NCI-H1436 (cell line): Measurements from ENCODE around the gene ITGA6.

Experiments used
- DNase-seq: peaks from one replicate; lab custom pipeline; 2025; lab: John Stamatoyannopoulos, UW

The ITGA6 gene

DNA sequence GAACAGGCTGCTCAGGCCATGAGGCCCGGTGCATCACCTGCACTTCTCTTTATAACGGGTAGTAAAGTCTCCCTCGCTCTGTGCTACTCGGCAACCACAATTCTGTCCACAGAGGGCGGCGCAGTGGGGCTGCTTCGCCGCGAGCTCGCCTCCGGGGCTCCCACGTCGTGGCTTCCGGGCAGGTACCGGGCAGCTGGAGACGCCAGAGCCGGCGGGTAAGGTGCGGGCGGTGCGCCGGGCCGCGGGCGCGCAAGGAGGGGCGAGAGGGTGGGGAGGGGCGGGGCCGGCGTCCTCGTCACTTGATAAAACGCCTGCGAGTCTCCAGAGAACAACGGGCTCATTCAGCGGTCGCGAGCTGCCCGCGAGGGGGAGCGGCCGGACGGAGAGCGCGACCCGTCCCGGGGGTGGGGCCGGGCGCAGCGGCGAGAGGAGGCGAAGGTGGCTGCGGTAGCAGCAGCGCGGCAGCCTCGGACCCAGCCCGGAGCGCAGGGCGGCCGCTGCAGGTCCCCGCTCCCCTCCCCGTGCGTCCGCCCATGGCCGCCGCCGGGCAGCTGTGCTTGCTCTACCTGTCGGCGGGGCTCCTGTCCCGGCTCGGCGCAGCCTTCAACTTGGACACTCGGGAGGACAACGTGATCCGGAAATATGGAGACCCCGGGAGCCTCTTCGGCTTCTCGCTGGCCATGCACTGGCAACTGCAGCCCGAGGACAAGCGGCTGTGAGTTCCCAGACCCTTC, at the start of gene ITGA6:
TSS of gene ITGA6 (plus strand) at position 331 of the 734 bp plus-strand sequence.
- DNase-seq = peak; percentile 76

- DNase-seq = no peak
Observed at GRCh38 chr2:172380436-172381274, 46.7 kb upstream of the ITGA6 start.

DNA sequence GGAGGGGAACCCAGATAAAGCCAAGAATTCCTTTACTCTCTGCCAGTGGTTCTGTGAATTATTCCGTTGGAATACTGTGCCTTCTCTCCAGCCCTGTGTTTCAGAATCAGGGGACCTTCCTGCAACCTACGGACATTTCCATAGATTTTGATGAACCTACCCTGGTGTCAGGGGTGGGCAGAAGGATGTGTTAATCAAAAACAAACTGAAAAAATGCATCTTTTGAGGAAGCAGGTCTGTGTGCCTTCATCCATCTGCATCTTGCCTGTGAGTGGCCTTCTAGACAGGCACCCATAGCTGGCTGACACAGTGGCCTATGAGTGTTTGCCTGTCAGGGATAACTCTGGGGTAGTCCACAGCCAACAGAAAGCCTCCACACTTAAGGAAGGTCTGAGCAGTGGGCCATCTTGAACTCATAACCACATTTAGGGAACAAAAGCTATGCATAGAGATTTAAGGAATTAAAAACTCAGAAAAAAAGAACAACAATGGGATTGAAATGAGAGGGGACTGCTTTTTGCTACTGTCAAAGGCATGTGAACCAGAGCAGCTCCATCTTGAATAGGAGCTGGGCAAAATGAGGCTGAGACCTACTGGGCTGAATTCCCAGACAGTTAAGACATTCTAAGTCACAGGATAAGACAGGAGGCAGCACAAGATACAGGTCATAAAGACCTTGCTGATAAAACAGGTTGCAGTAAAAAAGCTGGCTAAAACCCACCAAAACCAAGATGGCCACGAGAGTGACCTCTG, 45.9 kb upstream of the ITGA6 start:
- DNase-seq = no peak

- DNase-seq = no peak
Observed at GRCh38 chr2:172387361-172387760, 40.0 kb upstream of the ITGA6 start.

DNA sequence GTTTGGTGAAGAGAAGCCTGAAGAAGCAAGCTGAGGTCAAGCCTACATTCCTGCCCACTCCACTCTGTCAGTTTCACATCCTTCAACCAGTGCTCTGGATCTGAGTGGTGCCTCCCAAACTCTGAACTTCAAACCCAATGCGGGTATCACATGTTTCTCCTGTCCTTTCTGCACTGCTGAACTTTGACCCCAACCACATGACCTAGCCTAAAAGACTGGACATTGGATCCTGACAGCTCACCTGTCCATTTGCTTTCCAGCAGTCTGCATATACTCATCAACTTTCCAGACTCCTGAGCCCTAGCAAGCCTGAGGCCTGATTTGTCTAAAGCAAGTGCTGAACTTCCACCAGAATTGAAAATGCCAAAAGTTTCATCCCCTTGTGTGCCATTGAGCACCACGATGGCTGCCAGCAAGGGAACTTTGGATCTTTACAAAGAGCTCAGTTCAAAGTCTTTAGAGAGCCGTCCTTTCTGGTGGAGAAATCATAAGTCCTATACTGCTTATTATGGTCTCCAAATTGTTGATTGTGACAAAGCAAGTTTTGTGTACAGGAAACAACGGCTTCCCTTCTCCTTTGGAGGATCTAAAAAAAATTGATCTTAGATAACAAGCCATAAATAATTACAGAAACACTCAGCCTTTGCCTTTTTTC, 37.6 kb upstream of the ITGA6 start:
- no peak for DNase-seq

DNA sequence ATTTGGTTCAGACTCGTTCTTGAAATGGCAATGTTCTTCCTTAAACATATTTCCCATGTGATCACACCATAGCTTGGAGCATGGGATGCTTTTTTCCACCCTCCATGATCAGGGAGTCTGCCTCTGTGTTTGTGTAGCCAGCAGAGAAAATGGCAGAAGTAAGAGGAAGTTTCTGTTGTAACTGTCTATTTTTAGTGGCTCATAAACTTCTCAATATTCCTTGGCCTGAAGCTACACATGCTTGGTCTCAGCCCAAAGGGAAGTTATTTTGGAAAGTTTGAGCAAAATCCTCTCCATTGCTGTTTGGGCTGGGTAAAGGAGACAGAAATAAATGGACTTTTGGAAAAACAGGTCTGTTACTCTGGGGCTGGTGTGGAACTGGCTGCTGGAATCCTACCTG, 33.4 kb upstream of the ITGA6 start:
- no peak for DNase-seq

DNA sequence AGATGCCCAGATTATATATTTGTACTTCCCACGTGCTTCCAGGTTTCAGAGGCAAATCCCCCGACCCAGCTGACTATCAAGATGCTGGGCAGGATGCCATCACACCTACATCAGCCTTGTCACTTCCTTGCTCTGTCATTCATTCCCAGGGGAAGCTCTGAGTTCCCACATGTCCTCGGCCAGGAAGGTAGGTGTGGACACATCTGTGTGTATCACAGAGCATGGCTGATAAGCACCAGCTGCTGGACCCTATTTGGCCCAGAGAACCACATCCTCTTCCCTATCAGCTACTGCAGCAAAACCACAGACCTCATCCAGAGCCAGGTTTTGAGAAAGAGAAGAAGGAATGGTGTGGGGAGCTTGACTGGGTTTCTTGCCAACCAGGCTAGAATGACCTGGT, 31.9 kb upstream of the ITGA6 start:
- DNase-seq = no peak

- no peak for DNase-seq
Observed at GRCh38 chr2:172397148-172397834, 30.1 kb upstream of the ITGA6 start.

DNA sequence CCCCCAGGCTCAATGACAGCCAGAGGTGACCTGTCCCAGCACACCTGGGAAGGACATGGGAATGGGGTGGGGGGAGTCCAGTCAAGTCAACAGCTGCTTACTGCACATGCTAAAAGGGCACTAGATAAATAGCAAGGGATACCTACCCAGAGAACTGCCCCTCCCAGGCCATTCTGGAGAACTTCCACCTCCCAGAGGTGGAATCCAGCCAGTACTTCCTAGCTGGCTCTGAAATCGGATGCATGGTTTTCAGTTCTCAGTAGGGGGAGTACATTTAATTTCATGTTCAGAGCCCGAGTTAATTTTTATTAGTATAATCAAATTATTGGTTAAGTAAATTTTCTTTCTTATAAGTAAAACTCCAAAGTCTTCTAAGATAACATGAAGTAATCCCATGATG, 28.9 kb upstream of the ITGA6 start:
- no peak for DNase-seq

- no peak for DNase-seq
Observed at GRCh38 chr2:172399765-172400164, 27.6 kb upstream of the ITGA6 start.

- no peak for DNase-seq
Observed at GRCh38 chr2:172402198-172402597, 25.2 kb upstream of the ITGA6 start.

GRCh38 chr2:172403402-172403801, 24.0 kb upstream of the ITGA6 start:
- no peak for DNase-seq

DNA sequence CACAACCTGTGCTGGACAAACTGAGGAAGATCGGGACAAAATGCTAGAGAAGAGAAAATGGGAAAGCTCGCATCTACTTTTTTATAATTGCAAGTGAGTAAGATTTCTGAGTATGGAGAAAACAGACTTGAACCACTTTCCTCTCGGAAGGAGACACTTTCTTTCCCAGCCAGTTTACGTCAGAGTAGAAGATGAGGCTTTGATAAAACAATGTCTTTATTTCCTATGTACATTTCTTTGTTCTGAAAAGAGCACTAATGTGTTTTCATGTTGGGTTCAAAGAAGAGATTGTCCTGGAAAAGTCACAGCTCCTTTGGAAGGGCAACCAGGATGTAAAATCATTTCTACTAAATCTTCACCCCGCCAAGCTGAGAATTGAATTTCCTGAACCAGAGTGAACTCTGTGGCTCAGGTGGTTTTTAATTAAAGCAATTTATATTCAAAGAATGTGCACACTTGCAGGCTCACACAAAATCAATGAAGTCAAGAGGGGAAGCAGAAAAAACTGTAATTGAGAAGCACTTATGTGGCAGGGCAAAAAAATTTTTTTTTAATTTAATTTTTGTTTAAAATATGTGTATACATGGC, 23.4 kb upstream of the ITGA6 start:
- no peak for DNase-seq

GRCh38 chr2:172404824-172405223, 22.6 kb upstream of the ITGA6 start:
- no peak for DNase-seq

- DNase-seq = no peak
Observed at GRCh38 chr2:172405673-172406072, 21.7 kb upstream of the ITGA6 start.

- DNase-seq = peak; percentile 73
Observed at GRCh38 chr2:172408143-172408766, 19.1 kb upstream of the ITGA6 start.

GRCh38 chr2:172409042-172409441, 18.3 kb upstream of the ITGA6 start:
- no peak for DNase-seq

- DNase-seq = no peak
Observed at GRCh38 chr2:172412984-172413492, 14.3 kb upstream of the ITGA6 start.

DNA sequence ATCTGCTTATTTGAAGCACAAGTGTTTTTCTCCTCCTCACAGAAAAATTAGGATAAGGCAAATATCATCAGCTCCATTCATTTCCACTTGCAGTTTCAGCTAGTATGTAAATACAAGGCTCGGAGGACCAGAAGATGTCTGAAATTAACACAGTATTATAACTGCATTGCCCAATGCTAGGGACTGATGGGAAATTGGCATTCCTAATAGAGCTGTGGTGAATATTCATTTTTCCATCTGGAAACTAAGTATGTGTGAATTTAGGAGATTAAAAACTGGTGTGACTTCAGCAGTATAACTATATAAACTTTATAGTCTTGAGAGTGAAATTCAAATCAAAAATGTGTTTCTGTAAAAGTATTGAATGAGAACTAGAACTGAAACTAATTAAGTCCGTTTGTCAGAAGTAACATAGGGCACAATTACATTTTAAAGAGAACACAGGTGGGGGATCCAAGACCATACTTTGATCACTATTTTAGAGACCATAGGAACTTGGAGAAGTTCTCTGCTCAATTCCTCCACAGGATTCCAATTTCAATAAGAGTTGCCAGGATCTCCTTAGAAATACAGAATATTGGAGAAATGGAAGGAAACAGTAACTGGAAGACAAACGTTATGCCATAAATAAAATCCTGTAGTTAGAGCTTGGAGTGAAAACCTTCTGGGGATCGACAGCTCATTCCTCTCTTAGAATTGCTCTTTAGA, 12.1 kb upstream of the ITGA6 start:
- DNase-seq = no peak

GRCh38 chr2:172415865-172416183, 11.6 kb upstream of the ITGA6 start:
- DNase-seq = no peak
